HG02840 (cell line): ENCODE results near the gene ATG9A.
A peak's percentile ranks its signal among the peaks of the same experiment; 100 is the strongest.

Experiments used
- ATAC-seq: cut with Tn5 transposase; IDR thresholded peaks from one replicate; pipeline ENCODE4 v1.9.1; 2021; ENCODE audit warnings: mild to moderate bottlenecking, moderate library complexity, moderate number of reproducible peaks; ENCODE audit not compliant: unreplicated experiment, low FRiP score

Gene ATG9A

GRCh38 chr2:219223831-219224610 lies 5.4 kb downstream of the ATG9A start:
- no peak for ATAC-seq

- no peak for ATAC-seq
Observed at GRCh38 chr2:219221957-219222518, 7.4 kb downstream of the ATG9A start.

GRCh38 chr2:219220652-219221402 lies 8.6 kb downstream of the ATG9A start:
- ATAC-seq: no peak

GRCh38 chr2:219219784-219220532 lies 9.5 kb downstream of the ATG9A start:
- ATAC-seq: no peak

DNA sequence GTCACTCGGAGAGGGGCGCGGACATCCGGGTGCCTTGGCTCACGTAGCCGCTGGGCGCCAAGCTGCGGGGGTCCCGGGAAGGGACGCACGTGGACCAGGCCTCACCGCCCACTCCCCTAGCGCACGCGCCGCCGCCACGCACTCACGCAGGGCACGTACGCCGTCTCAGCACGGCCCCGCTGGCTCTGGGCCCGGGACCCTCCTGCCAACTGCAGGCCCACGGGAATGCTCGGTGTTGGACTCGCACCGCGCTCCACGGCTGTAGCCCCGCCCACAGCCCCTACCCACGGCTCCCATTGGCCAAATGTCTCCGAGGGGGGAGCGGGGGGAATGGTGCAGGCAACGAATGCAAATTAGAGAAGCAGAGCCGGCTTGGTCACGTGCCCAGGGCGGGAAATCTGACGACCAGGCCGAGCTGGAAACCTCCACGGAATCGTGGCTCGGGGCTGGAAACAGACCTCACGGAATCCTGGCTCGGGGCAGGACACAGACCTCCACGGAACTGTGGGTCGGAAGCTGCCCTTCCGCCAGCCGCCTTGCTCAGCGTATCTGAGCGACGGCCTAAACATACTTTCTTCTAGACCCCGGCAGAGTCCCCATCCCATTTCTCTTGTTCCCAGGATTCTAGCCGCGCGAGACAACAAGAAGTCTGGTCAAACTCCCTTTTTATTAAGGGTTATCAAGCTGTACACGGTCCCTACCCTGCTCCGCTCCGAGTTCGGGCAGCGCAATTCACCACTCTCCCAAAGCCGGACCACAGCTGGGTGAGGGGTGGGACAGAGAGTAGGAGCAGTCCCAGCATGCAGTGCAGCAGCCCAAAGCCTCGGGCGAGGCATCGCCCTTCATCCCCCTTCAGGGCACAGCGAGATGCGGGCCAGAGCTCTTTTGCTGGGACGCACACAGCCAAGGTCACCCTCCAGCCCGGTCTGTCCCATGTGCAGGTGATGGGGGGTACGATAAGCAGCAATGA lies 10.4 kb downstream of the ATG9A start, which contains the start of gene ABCB6:
Gene ABCB6 (minus strand): TSS at position 227 of the 970 bp plus-strand sequence. CDS start 285 bp downstream, outside the sequence.
- ATAC-seq: peak; percentile 75

DNA sequence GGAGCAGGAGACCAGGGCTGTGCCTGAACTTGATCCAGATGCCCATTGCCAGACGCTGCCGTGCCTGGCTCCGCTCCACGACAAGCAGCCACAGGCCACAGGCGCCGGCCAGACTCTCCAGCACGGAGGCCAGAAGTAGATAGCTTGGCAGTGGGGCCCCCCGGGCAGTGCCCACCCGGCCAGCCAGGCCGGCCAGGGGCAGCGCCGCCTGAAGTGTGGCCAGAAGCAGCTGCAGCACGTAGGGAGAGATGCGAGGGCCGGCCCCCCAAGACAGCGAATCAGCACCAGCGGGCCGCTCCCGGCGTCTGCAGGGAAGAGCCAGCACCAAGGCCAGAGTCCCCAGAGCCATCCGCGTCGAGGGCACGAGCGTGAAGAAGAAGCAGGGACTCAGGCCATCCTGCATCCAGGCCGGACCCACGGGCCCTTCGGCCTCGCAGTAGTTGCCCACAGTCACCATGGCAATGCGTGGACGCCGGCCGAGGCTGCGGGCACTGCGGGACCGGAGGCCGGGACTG lies 11.2 kb downstream of the ATG9A start:
- peak; percentile 23 for ATAC-seq

- ATAC-seq: no peak
Observed at GRCh38 chr2:219216535-219216915, 12.9 kb downstream of the ATG9A start.

DNA sequence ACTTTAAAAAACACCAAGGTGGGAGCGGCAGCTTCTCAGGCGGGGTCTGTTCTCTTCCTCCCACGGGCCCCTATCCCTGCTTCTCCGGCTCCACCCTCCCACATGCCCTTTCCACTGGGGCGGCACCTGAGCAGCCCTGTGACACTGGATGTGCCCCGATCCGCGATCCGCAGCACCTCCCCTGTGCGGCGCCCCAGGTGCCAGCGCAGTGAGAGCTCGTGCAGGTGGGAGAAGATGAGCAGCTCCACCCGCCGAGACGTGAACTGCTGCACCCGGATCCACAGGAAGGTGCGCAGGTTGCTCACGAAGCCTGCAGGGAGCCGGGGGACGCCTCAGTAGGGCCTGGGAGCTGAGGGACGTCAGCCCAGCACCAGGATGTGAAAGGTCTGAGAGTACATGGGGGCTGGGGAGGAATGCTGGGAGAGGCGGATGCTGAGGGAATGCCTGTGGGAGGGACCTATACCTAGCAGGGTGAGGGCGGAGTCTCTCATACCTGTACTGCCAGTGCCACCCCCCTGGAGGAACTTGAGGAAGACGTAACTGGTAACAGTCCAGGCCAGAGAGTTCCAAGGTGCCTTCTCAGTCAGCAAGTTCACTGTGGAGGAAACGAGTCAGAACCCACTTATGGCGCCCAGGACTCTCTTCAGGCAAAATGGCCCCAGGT lies 13.4 kb downstream of the ATG9A start:
- no peak for ATAC-seq

GRCh38 chr2:219214786-219215185 lies 14.7 kb downstream of the ATG9A start:
- no peak for ATAC-seq

DNA sequence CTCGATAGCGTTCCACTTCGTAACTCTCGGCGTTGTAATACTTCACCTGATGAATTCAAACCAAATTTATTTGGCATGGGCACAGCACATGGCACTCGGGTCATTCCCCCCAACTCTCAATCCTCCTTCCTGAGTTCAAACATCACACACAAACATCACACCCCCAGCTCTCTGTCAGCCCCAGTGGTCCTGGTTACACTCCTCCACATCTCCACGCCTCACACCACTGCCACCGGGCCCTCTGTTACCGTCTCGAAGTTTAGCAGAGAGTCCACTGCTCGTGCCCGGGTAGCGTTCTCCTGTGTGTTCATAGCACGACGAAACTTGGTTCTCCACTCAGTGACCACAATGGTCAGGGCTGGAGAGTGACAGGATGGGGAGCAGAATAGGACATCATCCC lies 15.3 kb downstream of the ATG9A start:
- ATAC-seq: no peak

DNA sequence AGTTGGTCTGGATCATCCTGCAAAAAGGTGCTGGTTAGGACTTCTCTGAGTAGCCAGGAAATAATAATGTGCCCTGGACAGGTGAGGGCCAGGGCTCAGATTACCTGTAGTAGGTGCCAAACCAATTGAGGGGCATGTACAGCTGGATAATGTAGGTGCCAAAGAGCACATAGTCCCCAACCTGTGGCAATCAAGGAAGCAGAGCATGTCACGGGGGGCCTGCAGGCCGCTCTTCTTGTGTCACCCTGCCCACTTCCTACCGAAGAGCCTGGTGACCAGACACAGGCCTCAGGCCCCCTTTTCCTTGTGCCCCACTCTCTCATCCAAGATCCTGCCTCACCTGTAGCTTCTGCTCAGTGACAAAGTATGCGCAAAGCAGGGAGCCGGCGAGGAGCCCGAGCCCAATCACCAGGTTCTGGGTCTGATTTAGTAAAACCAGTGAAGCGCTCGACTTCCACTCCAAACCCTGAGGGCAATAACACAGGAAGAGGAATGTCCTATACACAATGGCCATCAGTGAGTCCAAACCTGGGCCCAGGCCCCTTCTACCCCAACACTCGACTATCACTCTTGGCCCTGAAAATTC lies 15.9 kb downstream of the ATG9A start:
- no peak for ATAC-seq

GRCh38 chr2:219213026-219213415 lies 16.4 kb downstream of the ATG9A start:
- no peak for ATAC-seq

DNA sequence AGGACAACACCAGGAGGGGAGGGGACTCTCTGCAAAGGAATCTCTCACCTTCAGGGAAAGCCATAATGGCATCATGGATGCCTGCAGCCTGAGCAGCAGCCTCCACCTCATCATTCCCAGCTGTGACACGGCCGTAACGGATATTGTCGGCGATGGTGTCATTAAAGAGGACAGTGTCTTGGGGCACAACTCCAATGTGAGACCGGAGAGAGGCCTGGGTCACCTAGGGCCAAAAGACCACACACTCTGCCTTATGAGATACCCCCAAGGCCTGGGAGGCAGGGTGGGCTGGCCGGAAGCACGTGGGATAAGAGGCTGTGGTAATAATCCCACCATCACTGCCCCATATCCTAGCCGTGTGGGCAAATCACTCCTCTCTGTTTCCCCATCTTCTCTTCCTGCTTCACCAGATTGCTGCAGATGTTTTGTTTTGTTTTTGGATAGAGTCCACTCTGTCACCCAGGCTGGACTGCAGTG lies 18.5 kb downstream of the ATG9A start:
- ATAC-seq: no peak

GRCh38 chr2:219210196-219210885 lies 19.1 kb downstream of the ATG9A start:
- no peak for ATAC-seq

DNA sequence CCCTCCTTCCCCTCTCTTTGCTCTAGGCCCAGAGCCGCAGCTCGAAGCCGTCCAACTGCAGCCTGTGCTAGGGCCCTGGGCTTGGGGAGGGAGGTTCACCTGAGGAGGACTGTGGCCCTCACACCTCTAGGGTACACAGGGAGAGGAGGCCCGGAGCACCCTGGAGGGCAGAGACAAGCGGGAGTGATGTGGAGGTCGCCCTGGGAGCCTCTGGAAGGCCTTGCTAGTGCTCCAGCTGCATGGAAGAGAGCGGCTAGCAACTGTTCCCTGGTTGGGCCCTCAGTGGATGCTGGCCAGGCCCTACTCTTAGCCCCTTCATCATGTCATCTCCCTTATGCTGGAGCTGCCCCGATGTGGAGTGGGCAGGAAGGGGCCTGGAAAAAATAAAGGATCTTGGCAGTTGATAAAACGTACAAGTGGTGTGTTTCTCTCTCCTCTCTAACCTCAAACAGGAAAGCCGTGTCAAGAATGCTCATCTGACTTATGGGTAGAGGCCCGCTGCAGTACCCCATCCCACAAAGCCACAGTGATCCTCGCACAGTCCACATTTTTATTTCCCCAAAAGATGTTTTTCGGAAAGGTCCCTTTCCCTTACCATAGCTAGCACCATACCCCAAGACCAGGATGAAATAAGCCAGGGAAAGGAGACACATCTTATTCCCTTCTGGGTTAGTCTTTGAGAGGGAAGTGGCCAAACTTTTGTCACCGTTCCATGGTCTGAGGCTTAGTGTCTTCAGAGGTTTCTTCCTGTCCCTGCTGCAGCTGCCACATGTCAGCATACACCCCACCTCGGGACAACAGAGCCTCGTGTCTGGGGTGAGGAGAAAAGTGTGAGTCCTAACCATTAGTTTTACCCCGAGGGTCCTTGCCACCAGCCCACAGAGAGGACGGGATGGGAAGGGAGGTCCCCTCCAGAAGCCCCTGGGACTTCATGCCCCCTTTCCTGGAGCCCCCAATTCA lies 19.9 kb downstream of the ATG9A start:
- ATAC-seq: no peak

DNA sequence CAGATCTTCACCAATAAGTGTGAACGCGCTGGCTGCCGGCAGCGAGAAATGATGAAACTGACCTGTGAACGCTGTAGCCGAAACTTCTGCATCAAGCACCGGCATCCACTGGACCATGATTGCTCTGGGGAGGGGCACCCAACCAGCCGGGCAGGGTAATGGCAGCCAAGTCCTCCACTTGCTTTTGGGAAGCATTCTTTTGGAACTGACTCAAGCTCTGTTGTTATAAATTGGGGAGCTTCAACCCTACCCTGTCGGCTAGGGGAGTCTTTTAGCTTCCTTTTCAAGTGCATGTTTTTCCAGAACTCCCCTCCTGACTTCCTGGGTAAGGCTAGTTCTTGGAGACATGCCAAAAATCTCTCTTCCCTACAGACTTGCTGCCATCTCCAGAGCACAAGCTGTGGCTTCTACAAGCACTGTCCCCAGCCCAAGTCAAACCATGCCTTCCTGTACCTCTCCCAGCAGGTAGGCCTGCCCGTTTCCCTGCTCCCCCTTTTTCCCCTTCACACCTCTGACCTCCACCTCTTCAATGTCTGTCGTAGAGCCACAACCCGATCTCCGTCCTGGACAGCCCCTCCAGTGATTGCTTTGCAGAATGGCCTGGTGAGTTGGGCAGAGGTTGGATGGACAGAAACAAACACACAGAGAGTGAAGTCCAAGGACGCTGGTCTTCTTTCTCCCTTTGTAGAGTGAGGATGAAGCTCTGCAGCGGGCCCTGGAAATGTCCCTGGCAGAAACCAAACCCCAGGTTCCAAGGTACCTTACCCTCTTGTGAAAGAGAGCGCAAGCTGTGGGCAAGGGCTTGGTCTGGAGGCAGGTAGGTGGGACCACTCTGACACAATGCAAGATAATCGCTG lies 21.3 kb downstream of the ATG9A start:
- no peak for ATAC-seq
